GM23248 (cell line): ENCODE measurements around the gene IRAK1.

Experiments
- EZH2 ChIP-seq: fragments of 200-600 bp; sonication (generic); IDR thresholded peaks from 2 replicates; pipeline ENCODE4 v1.6.1; 2018; ENCODE audit warnings: antibody characterized with exemption, mild to moderate bottlenecking; ENCODE audit not compliant: insufficient read depth, poor library complexity, severe bottlenecking
- EZH2phosphoT487 ChIP-seq: fragments of 200-600 bp; sonication (generic); IDR thresholded peaks from 2 replicates; pipeline ENCODE4 v1.6.1; 2018; ENCODE audit warnings: antibody characterized with exemption, moderate library complexity, mild to moderate bottlenecking, low read depth; ENCODE audit not compliant: insufficient read depth

- no peak for TF ChIP-seq EZH2phosphoT487
- TF ChIP-seq EZH2: no peak
These were observed 31.2 kb downstream of the IRAK1 start for GRCh38 chrX:153988493-153988892.
